Peyer's patch (tissue), 4 donors: ENCODE data around the gene ATG4B. TPM values are rescaled to one million over a fixed set of nuclear protein-coding genes. Genes with fewer than 3 reads are reported as not detected.

Experiments
- DNase-seq, 3 donors: peaks; one replicate each; pipeline ENCODE4 v3.0.0-alpha.2; 2017 to 2019
- H3K27ac ChIP-seq, 4 donors: fragments of 200-600 bp; sonication (generic); one replicate each; pipeline ENCODE4 v1.5.1; 2016 to 2019
- H3K27me3 ChIP-seq, 2 donors: fragments of 200-600 bp; sonication (generic); one replicate each; pipeline ENCODE4 v1.5.1; 2019
- H3K36me3 ChIP-seq, 3 donors: fragments of 200-600 bp; sonication (generic); one replicate each; pipeline ENCODE4 v1.5.1; 2016 to 2019
- H3K4me1 ChIP-seq, 4 donors: fragments of 200-600 bp; sonication (generic); one replicate each; pipeline ENCODE4 v1.5.1; 2016 to 2019
- H3K4me3 ChIP-seq, 4 donors: fragments of 200-600 bp; sonication (generic); 1 replicate in 3 of 4; 2 replicates in 1 of 4; pipeline ENCODE4 v1.5.1; 2016 to 2019; ENCODE audit warnings: mild to moderate bottlenecking in 1 of 4
- H3K9me3 ChIP-seq, 4 donors: fragments of 200-600 bp; sonication (generic); one replicate each; pipeline ENCODE4 v1.5.1; 2016 to 2019; ENCODE audit warnings: mild to moderate bottlenecking in 1 of 4
- POLR2A ChIP-seq, 2 donors: fragments of 450-650 bp; IDR thresholded peaks; one replicate each; pipeline ENCODE4 v1.5.1; 2017; ENCODE audit warnings: antibody characterized with exemption in 2 of 2, mild to moderate bottlenecking in 2 of 2, moderate library complexity in 2 of 2
- total RNA-seq, 4 donors: library from RNA; depleted of rRNA; stranded (reverse); fragments of >200 nt; gene quantifications; one replicate each; pipeline ENCODE4 v1.1.0, GENCODE V29; 2016
- TF ChIP-seq, protein P1 (sequence below), 6 experiments: fragments of 450-650 bp in 4 of 6; fragments of 200-600 bp in 2 of 6; sonication (generic) in 1 of 6; IDR thresholded peaks; one replicate each; pipeline ENCODE4 v1.5.1; 2017 to 2019; ENCODE audit warnings: antibody characterized with exemption in 6 of 6, mild to moderate bottlenecking in 3 of 6, moderate library complexity in 1 of 6

ATG4B gene
- total RNA-seq, 4 donors from 2014 or later = 133 to 272 (median 259) TPM

DNA sequence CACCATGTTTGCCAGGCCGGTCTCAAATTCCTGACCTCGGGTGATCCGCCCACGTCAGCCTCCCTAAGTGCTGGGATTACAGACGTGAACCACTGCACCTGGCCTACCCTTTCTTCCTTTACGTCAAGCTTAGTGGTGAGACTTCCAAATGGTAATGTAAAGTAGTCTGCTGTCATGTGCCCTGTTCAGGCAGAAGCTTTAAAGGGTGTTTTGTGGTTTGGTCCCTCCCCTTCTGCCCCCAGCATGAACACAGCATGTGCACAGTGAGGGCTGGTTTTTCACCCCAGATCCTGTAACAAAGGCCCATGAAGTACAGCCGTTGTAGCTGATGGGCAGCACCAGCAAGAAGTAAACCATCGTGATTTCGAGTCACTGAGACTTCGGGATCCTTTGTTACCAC lies 51.8 kb downstream of the ATG4B start:
- H3K9me3 ChIP-seq = no peaks in the 10 kb centered on the region
- H3K4me1 ChIP-seq = peaks cover 0 to 25% (median 7%) of the 10 kb centered on the region in 4 donors
- DNase-seq = no peak
- TF ChIP-seq, protein P1, sequence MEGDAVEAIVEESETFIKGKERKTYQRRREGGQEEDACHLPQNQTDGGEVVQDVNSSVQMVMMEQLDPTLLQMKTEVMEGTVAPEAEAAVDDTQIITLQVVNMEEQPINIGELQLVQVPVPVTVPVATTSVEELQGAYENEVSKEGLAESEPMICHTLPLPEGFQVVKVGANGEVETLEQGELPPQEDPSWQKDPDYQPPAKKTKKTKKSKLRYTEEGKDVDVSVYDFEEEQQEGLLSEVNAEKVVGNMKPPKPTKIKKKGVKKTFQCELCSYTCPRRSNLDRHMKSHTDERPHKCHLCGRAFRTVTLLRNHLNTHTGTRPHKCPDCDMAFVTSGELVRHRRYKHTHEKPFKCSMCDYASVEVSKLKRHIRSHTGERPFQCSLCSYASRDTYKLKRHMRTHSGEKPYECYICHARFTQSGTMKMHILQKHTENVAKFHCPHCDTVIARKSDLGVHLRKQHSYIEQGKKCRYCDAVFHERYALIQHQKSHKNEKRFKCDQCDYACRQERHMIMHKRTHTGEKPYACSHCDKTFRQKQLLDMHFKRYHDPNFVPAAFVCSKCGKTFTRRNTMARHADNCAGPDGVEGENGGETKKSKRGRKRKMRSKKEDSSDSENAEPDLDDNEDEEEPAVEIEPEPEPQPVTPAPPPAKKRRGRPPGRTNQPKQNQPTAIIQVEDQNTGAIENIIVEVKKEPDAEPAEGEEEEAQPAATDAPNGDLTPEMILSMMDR (IDR thresholded peaks at IDR 0.05) = no peak
- TF ChIP-seq POLR2A (IDR thresholded peaks at IDR 0.05) = no peak
- H3K27ac ChIP-seq = no peak overlapping the region
- peaks cover 0 to 15% (median 0%) of the 10 kb centered on the region in 3 donors for H3K36me3 ChIP-seq
- H3K4me3 ChIP-seq = no peak overlapping the region
- H3K27me3 ChIP-seq = no peaks in the 10 kb centered on the region

DNA sequence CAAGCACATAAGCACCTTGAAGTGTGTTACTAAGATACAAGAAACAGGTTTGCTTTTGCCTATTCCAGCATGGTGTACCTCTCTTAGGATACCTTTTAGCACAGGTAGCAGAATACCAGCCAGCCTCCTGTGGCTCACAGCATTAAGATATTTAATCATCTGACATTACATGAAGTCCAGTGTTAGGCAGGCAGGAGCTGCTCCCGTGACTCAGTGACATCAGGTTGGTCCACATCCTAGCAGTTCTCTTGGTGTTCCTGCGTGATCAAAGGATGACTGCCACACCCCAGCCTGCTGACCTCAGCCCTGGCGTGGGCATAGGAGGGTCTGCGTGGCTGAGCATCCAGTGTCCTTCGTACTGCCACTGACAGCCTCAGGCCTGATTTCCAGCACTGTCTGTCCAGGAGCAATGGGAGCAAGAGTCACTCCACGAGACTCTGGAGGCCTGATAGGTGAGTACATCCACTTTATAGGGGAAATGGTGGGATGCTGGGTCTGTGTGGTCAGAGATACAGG lies 52.8 kb downstream of the ATG4B start:
- Histone ChIP-seq H3K9me3 (no peaks in the 10 kb centered on the region), H3K27me3 (no peaks in the 10 kb centered on the region), H3K27ac (no peak overlapping the region), H3K4me1 (peaks cover 0 to 25% (median 7%) of the 10 kb centered on the region in 4 donors), H3K36me3 (peaks cover 0 to 15% (median 0%) of the 10 kb centered on the region in 3 donors), H3K4me3 (no peak overlapping the region)
- TF ChIP-seq POLR2A (IDR thresholded peaks at IDR 0.05) = no peak
- TF ChIP-seq, protein P1 (IDR thresholded peaks at IDR 0.05) = no peak
- DNase-seq = no peak

GRCh38 chr2:241692448-241692847 lies 55.0 kb downstream of the ATG4B start:
- Histone ChIP-seq H3K27me3 (no peaks in the 10 kb centered on the region), H3K4me3 (no peak overlapping the region), H3K9me3 (no peaks in the 10 kb centered on the region), H3K27ac (no peak overlapping the region), H3K36me3 (peaks cover 0 to 15% (median 0%) of the 10 kb centered on the region in 3 donors), H3K4me1 (peaks cover 0 to 16% (median 7%) of the 10 kb centered on the region in 4 donors)
- TF ChIP-seq, protein P1 (IDR thresholded peaks at IDR 0.05) = no peak
- DNase-seq = no peak

DNA sequence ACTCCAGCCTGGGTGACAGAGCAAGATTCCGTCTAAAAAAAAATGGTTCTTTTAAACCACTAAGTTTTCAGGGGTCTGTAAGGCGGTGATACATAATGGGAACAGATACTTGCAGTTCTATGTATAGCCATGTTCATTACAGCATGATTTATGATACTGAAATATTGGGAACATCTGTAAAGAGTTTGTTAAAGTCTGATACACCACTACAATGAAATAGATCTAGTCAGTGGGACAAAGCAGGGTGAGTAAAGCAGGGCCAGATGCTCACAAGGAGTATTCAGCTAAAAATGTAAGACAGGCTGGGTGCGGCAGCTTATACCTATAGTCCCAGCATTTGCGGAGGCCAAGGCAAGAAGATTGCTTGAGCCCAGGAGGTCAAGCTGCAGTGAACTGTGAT lies 58.2 kb downstream of the ATG4B start:
- no peak overlapping the region for H3K4me3 ChIP-seq
- no peak for DNase-seq
- peaks cover 0 to 3% (median 1%) of the 10 kb centered on the region in 4 donors for H3K4me1 ChIP-seq
- TF ChIP-seq, protein P1 (IDR thresholded peaks at IDR 0.05) = no peak
- no peaks in the 10 kb centered on the region for H3K27me3 ChIP-seq
- peaks cover 0 to 5% (median 0%) of the 10 kb centered on the region in 3 donors for H3K36me3 ChIP-seq
- no peak overlapping the region for H3K27ac ChIP-seq
- H3K9me3 ChIP-seq = no peaks in the 10 kb centered on the region

DNA sequence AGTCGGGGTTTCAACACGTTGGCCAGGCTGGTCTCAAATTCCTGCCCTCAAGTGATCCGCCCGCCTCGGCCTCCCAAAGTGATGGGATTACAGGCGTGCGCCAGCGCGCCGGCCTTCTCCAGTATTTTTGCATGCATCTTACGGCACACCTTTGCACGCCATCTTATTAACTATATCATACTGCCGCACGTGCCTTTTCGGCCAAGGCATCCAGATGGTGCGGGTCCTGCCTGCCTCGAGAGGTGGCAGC lies 63.6 kb downstream of the ATG4B start:
- Histone ChIP-seq H3K36me3 (peaks cover 0 to 8% (median 0%) of the 10 kb centered on the region in 3 donors), H3K9me3 (no peaks in the 10 kb centered on the region), H3K4me3 (peak overlapping the region; percentile 65 to 97 (median 86)), H3K27me3 (no peaks in the 10 kb centered on the region), H3K27ac (peak overlapping the region; percentile 90 to 99 (median 94)), H3K4me1 (peaks cover 0 to 22% (median 11%) of the 10 kb centered on the region in 4 donors)
- TF ChIP-seq POLR2A (IDR thresholded peaks at IDR 0.05) = no peak
- TF ChIP-seq, protein P1 (IDR thresholded peaks at IDR 0.05) = peak in 2 of 6 experiments; percentile 51 to 60
- DNase-seq = no peak
